Measurements from ENCODE around the gene XPR1.

Gene XPR1

GRCh38 chr1:180937624-180938225, 305.9 kb downstream of the XPR1 start:
- TF ChIP-seq, protein P1, sequence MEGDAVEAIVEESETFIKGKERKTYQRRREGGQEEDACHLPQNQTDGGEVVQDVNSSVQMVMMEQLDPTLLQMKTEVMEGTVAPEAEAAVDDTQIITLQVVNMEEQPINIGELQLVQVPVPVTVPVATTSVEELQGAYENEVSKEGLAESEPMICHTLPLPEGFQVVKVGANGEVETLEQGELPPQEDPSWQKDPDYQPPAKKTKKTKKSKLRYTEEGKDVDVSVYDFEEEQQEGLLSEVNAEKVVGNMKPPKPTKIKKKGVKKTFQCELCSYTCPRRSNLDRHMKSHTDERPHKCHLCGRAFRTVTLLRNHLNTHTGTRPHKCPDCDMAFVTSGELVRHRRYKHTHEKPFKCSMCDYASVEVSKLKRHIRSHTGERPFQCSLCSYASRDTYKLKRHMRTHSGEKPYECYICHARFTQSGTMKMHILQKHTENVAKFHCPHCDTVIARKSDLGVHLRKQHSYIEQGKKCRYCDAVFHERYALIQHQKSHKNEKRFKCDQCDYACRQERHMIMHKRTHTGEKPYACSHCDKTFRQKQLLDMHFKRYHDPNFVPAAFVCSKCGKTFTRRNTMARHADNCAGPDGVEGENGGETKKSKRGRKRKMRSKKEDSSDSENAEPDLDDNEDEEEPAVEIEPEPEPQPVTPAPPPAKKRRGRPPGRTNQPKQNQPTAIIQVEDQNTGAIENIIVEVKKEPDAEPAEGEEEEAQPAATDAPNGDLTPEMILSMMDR (IDR thresholded peaks at IDR 0.05; ENCODE audit: control insufficient read depth, insufficient read depth, low read depth, low read length, missing control alignments): no peak
- DNase-seq (ENCODE audit: low read depth): no peak
- no peak overlapping the region for H3K4me3 ChIP-seq (ENCODE audit: control insufficient read depth, low read depth, low read length)

- H3K4me3 ChIP-seq (ENCODE audit: control insufficient read depth, low read depth, low read length): no peak overlapping the region
- DNase-seq (ENCODE audit: low read depth): no peak
- TF ChIP-seq, protein P1 (IDR thresholded peaks at IDR 0.05; ENCODE audit: control insufficient read depth, insufficient read depth, low read depth, low read length, missing control alignments): no peak
These were observed 307.4 kb downstream of the XPR1 start for GRCh38 chr1:180939073-180939710.

DNA sequence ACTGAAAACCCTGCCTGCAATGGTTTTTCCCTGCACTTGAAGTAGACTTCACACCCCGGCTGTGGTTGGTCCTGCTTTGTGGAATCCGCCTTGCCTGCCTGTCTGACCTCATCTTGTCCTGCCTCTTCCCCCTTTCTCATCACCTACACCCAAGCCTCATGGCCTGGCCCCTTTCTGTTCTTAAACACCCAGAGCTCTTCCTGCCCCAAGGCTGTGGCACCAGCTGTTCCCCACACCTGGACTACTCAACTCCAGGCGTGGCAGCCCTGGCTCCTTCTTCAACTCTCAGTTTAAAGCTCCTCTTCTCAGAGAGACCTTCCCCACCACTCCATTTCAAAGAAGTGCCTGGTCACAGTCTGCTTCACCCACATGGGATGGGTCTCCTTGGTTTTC, 307.9 kb downstream of the XPR1 start:
- no peak for DNase-seq (ENCODE audit: low read depth)
- TF ChIP-seq, protein P1 (IDR thresholded peaks at IDR 0.05; ENCODE audit: control insufficient read depth, insufficient read depth, low read depth, low read length, missing control alignments): no peak

More for the DNA sequence above, 307.9 kb downstream of the XPR1 start:
- no peak overlapping the region for H3K4me3 ChIP-seq (ENCODE audit: control insufficient read depth, low read depth, low read length)
